Adrenal gland (tissue), 5 donors: ENCODE measurements around the gene PITPNB.

Experiments used
- POLR2A ChIP-seq, 2 donors: fragments of 450-650 bp; IDR thresholded peaks; one replicate each; pipeline ENCODE4 v1.6.1; 2017; ENCODE audit warnings: antibody characterized with exemption in 2 of 2, mild to moderate bottlenecking in 2 of 2, moderate library complexity in 1 of 2
- TF ChIP-seq, protein P1 (sequence below), 6 experiments: fragments of 450-650 bp in 4 of 6; fragments of 200-600 bp in 2 of 6; sonication (generic) in 1 of 6; IDR thresholded peaks; 1 replicate in 5 of 6; 2 replicates in 1 of 6; pipeline versions ENCODE4 v1.5.1 to v1.8.0; 2016 to 2021; ENCODE audit warnings: antibody characterized with exemption in 6 of 6, mild to moderate bottlenecking in 2 of 6, moderate library complexity in 1 of 6
- donor health status: DM: no; HTN: no; CAD: no.

GRCh38 chr22:27933186-27933983, 14.3 kb upstream of the PITPNB start:
- TF ChIP-seq, protein P1, sequence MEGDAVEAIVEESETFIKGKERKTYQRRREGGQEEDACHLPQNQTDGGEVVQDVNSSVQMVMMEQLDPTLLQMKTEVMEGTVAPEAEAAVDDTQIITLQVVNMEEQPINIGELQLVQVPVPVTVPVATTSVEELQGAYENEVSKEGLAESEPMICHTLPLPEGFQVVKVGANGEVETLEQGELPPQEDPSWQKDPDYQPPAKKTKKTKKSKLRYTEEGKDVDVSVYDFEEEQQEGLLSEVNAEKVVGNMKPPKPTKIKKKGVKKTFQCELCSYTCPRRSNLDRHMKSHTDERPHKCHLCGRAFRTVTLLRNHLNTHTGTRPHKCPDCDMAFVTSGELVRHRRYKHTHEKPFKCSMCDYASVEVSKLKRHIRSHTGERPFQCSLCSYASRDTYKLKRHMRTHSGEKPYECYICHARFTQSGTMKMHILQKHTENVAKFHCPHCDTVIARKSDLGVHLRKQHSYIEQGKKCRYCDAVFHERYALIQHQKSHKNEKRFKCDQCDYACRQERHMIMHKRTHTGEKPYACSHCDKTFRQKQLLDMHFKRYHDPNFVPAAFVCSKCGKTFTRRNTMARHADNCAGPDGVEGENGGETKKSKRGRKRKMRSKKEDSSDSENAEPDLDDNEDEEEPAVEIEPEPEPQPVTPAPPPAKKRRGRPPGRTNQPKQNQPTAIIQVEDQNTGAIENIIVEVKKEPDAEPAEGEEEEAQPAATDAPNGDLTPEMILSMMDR (IDR thresholded peaks at IDR 0.05): no peak
- TF ChIP-seq POLR2A (IDR thresholded peaks at IDR 0.05): no peak
